Ishikawa (cell line): ENCODE measurements around the gene GOLPH3L.

Experiments used
- CEBPB ChIP-seq: IDR thresholded peaks from 2 replicates; pipeline ENCODE4 v1.6.1; 2012
- CREB1 ChIP-seq: IDR thresholded peaks from 2 replicates; pipeline ENCODE4 v1.6.1; 2012; ENCODE audit warnings: low read depth
- EGR1 ChIP-seq: IDR thresholded peaks from 2 replicates; pipeline ENCODE4 v1.6.1; 2012
- EP300 ChIP-seq: IDR thresholded peaks from 2 replicates; pipeline ENCODE4 v1.6.1; 2012; ENCODE audit warnings: borderline replicate concordance
- FOXM1 ChIP-seq: IDR thresholded peaks from 2 replicates; pipeline ENCODE4 v1.6.1; 2012; ENCODE audit warnings: low read depth, borderline replicate concordance
- NFIC ChIP-seq: IDR thresholded peaks from 2 replicates; pipeline ENCODE4 v1.6.1; 2012
- RAD21 ChIP-seq: IDR thresholded peaks from 2 replicates; pipeline ENCODE4 v1.6.1; 2012; ENCODE audit warnings: low read depth
- TAF1 ChIP-seq: IDR thresholded peaks from 2 replicates; pipeline ENCODE4 v1.6.1; 2012; ENCODE audit warnings: low read depth, mild to moderate bottlenecking
- TCF12 ChIP-seq: IDR thresholded peaks from 2 replicates; pipeline ENCODE4 v1.6.1; 2012; ENCODE audit warnings: low read depth
- TEAD4 ChIP-seq: IDR thresholded peaks from 2 replicates; pipeline ENCODE4 v1.6.1; 2012
- YY1 ChIP-seq: IDR thresholded peaks from 2 replicates; pipeline ENCODE4 v1.6.1; 2012; ENCODE audit warnings: low read depth
- ZBTB7A ChIP-seq: IDR thresholded peaks from 2 replicates; pipeline ENCODE4 v1.6.1; 2012; ENCODE audit warnings: low read depth
- TF ChIP-seq, protein P1 (sequence below): IDR thresholded peaks from 2 replicates; pipeline ENCODE4 v1.6.1; 2012
- TF ChIP-seq, protein P2 (sequence below): IDR thresholded peaks from 2 replicates; pipeline ENCODE4 v1.6.1; 2012; ENCODE audit warnings: low read depth, mild to moderate bottlenecking
- TF ChIP-seq, protein P3 (sequence below): IDR thresholded peaks from 2 replicates; pipeline ENCODE4 v1.6.1; 2012

The GOLPH3L gene

DNA sequence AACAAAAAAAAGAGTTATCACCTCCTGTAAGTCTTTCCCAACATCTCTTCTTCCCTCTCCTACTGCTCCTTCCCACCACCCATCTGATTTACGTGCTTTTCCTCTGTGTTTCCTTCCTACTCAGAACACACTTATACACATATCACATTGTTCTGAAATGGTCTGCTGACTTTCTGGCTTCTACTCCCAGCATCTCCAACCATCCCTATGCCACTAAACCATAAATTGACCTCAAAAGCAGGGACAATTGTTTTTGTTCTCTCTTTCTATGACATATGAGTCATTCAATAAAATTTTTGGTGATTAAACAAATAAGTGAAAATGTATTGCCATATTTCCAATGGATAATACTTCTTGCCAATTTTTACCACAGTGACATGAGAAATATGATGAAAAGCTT is 8.2 kb downstream of the GOLPH3L start:
- TF ChIP-seq TAF1 (no peak), EP300 (no peak), NFIC (no peak), YY1 (no peak), CREB1 (no peak), FOXM1 (no peak), EGR1 (no peak), RAD21 (no peak), CEBPB (no peak), TCF12 (no peak), ZBTB7A (no peak), TEAD4 (no peak)
- TF ChIP-seq, protein P1, sequence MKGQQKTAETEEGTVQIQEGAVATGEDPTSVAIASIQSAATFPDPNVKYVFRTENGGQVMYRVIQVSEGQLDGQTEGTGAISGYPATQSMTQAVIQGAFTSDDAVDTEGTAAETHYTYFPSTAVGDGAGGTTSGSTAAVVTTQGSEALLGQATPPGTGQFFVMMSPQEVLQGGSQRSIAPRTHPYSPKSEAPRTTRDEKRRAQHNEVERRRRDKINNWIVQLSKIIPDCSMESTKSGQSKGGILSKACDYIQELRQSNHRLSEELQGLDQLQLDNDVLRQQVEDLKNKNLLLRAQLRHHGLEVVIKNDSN = no peak
- TF ChIP-seq, protein P2, sequence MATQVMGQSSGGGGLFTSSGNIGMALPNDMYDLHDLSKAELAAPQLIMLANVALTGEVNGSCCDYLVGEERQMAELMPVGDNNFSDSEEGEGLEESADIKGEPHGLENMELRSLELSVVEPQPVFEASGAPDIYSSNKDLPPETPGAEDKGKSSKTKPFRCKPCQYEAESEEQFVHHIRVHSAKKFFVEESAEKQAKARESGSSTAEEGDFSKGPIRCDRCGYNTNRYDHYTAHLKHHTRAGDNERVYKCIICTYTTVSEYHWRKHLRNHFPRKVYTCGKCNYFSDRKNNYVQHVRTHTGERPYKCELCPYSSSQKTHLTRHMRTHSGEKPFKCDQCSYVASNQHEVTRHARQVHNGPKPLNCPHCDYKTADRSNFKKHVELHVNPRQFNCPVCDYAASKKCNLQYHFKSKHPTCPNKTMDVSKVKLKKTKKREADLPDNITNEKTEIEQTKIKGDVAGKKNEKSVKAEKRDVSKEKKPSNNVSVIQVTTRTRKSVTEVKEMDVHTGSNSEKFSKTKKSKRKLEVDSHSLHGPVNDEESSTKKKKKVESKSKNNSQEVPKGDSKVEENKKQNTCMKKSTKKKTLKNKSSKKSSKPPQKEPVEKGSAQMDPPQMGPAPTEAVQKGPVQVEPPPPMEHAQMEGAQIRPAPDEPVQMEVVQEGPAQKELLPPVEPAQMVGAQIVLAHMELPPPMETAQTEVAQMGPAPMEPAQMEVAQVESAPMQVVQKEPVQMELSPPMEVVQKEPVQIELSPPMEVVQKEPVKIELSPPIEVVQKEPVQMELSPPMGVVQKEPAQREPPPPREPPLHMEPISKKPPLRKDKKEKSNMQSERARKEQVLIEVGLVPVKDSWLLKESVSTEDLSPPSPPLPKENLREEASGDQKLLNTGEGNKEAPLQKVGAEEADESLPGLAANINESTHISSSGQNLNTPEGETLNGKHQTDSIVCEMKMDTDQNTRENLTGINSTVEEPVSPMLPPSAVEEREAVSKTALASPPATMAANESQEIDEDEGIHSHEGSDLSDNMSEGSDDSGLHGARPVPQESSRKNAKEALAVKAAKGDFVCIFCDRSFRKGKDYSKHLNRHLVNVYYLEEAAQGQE = no peak
- TF ChIP-seq, protein P3, sequence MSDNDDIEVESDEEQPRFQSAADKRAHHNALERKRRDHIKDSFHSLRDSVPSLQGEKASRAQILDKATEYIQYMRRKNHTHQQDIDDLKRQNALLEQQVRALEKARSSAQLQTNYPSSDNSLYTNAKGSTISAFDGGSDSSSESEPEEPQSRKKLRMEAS = no peak

DNA sequence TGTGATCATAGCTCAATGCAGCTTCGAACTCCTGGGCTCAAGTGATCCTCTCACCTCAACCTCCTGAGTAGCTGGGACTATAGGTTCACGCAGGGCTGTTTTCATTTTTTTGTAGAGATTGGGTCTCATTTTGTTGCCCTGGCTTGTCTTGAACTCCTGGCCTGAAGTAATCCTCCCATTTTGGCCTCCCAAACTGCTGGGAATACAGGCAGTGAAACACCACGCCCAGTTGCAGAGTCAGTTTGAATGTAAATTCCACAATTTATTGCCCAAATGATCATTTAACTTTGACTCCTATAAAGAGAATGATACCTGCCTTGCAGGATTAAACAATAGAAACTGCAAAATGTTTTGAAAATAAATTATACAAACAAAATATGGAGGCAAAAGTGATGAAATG is 10.7 kb downstream of the GOLPH3L start:
- TF ChIP-seq FOXM1 = no peak
- no peak for TF ChIP-seq YY1
- TF ChIP-seq RAD21 = no peak
- no peak for TF ChIP-seq TCF12
- TF ChIP-seq CREB1 = no peak
- TF ChIP-seq TAF1 = no peak
- no peak for TF ChIP-seq EP300
- TF ChIP-seq, protein P2 = no peak
- TF ChIP-seq, protein P3 = no peak
- no peak for TF ChIP-seq CEBPB
- TF ChIP-seq ZBTB7A = no peak
- no peak for TF ChIP-seq TEAD4
- no peak for TF ChIP-seq EGR1
- TF ChIP-seq, protein P1 = no peak
- no peak for TF ChIP-seq NFIC

DNA sequence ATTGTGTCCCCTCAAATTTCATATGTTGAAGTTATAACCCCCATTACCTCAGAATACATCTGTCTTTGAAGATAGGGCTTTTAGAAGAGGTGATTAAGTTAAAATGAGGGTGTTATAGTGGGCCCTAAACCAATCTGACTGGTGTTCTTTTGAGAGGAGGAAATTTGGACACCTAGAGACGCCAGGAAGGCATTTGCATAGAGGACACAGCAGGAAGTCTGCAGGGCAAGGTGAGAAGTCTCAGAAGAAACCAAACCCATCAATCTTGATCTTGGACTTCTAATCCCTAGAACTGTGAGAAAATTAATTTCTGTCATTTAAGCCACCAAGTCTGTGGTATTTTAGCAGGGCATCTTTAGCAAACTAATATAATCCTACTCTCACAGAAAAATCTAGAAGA is 13.0 kb downstream of the GOLPH3L start:
- TF ChIP-seq EP300 (no peak), NFIC (no peak), TCF12 (no peak), CEBPB (no peak), CREB1 (no peak), TAF1 (no peak), RAD21 (no peak), FOXM1 (no peak), TEAD4 (no peak), ZBTB7A (no peak), EGR1 (no peak), YY1 (no peak)
- TF ChIP-seq, protein P2 = no peak
- TF ChIP-seq, protein P3 = no peak
- TF ChIP-seq, protein P1 = no peak

DNA sequence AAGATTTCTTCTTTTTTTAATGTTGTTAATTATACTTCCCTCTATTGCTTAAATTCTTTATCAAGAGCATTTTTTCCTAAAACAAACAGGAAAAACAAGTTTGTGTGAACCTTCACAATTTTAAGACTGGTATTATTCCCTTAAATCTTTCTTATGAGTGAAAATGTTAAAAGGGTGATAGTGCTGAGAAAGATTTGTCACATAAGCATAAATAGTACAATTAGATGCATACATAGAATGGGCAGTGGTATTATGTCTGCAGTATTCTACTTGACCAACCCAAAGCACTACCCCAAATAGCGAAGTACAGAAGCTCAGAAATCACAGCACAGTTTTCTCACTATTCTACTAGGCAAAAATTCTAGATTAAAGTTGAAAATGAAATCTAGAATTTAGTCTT is 18.0 kb downstream of the GOLPH3L start:
- no peak for TF ChIP-seq RAD21
- TF ChIP-seq TAF1 = no peak
- TF ChIP-seq NFIC = no peak
- no peak for TF ChIP-seq TEAD4
- TF ChIP-seq, protein P3 = no peak
- TF ChIP-seq EP300 = no peak
- TF ChIP-seq ZBTB7A = no peak
- TF ChIP-seq FOXM1 = no peak
- TF ChIP-seq, protein P1 = no peak
- TF ChIP-seq, protein P2 = no peak
- no peak for TF ChIP-seq EGR1
- no peak for TF ChIP-seq TCF12
- TF ChIP-seq CREB1 = no peak
- no peak for TF ChIP-seq CEBPB
- TF ChIP-seq YY1 = no peak
